Thymus (tissue), 11 donors: ENCODE results near the gene OR2V2. TPM values are rescaled to one million over a fixed set of nuclear protein-coding genes. Genes with fewer than 3 reads are reported as not detected.
"Not testable (repeated sequence)": the region's sequence is repeated elsewhere in the genome, so short reads cannot be mapped to it uniquely, and the experiment has no call there.

ENCODE experiments used
- DNase-seq, 9 donors: peaks; one replicate each; pipeline ENCODE4 v3.0.0-alpha.2; 2013; ENCODE audit warnings: low spot score in 9 of 9, low read depth in 6 of 9, missing footprints in 1 of 9
- H3K27ac ChIP-seq, 2 donors: one replicate each; pipeline ENCODE4 v1.5.1; 2013; ENCODE audit warnings: control low read depth in 1 of 2, low read depth in 1 of 2, low read length in 1 of 2, mild to moderate bottlenecking in 1 of 2, moderate library complexity in 1 of 2
- H3K27me3 ChIP-seq, 2 donors: one replicate each; pipeline ENCODE4 v1.5.1; 2013; ENCODE audit warnings: low read length in 1 of 2; ENCODE audit not compliant: control insufficient read depth in 2 of 2, insufficient read depth in 1 of 2
- H3K36me3 ChIP-seq, 2 donors: one replicate each; pipeline ENCODE4 v1.5.1; 2013; ENCODE audit warnings: low read length in 1 of 2, mild to moderate bottlenecking in 1 of 2, moderate library complexity in 1 of 2; ENCODE audit not compliant: control insufficient read depth in 2 of 2, insufficient read depth in 2 of 2
- H3K4me1 ChIP-seq, 2 donors: one replicate each; pipeline ENCODE4 v1.5.1; 2013; ENCODE audit warnings: low read length in 2 of 2; ENCODE audit not compliant: control insufficient read depth in 2 of 2, insufficient read depth in 2 of 2
- H3K4me3 ChIP-seq, 2 donors: one replicate each; pipeline ENCODE4 v1.5.1; 2013; ENCODE audit warnings: low read length in 2 of 2, control low read depth in 1 of 2, mild to moderate bottlenecking in 1 of 2
- H3K9me3 ChIP-seq, 2 donors: one replicate each; pipeline ENCODE4 v1.5.1; 2013; ENCODE audit warnings: low read length in 1 of 2, mild to moderate bottlenecking in 1 of 2; ENCODE audit not compliant: control insufficient read depth in 2 of 2, insufficient read depth in 1 of 2
- WGBS: extraction: QIAGEN DNeasy Blood & Tissue Kit; methylation state at CpG from one replicate; pipeline ENCODE4 v1.1.7; 2013; 5-methylcytosine and 5-hydroxymethylcytosine counted together
- polyA plus RNA-seq: library from polyadenylated mRNA; stranded (reverse); fragments of 200-250 nt; gene quantifications from one replicate; pipeline ENCODE4 v1.2.3, GENCODE V29; 2013
- total RNA-seq: library from RNA; stranded (reverse); fragments of 120-200 nt; gene quantifications from one replicate; pipeline ENCODE4 v1.2.4, GENCODE V29; 2013
- donor health status: healthy.

OR2V2 gene
- total and polyA plus RNA-seq, 2 donors: under 0.01 to 0.05 TPM

GRCh38 chr5:181126841-181127240 is 20.5 kb upstream of the OR2V2 start:
- Histone ChIP-seq H3K36me3 (no peaks in the 10 kb centered on the region), H3K27ac (no peak overlapping the region), H3K9me3 (no peaks in the 10 kb centered on the region), H3K4me3 (no peak overlapping the region), H3K4me1 (no peaks in the 10 kb centered on the region), H3K27me3 (peaks cover 0 to 18% of the 10 kb centered on the region in 2 donors)
- no peak for DNase-seq
- 80% methylated on average over 18 of the region's 18 CpGs for WGBS

- 95% methylated on average over 10 of the region's 10 CpGs for WGBS
- Histone ChIP-seq H3K9me3 (no peaks in the 10 kb centered on the region), H3K27me3 (peaks cover 0 to 11% of the 10 kb centered on the region in 2 donors), H3K36me3 (no peaks in the 10 kb centered on the region), H3K4me1 (no peaks in the 10 kb centered on the region), H3K4me3 (no peak overlapping the region), H3K27ac (no peak overlapping the region)
- DNase-seq: no peak
Measured at GRCh38 chr5:181127456-181127855, 19.9 kb upstream of the OR2V2 start.

GRCh38 chr5:181127907-181128626 is 19.3 kb upstream of the OR2V2 start:
- Histone ChIP-seq H3K4me3 (no peak overlapping the region), H3K27ac (no peak overlapping the region), H3K4me1 (no peaks in the 10 kb centered on the region), H3K9me3 (no peaks in the 10 kb centered on the region), H3K27me3 (peaks cover 0 to 9% of the 10 kb centered on the region in 2 donors), H3K36me3 (no peaks in the 10 kb centered on the region)
- DNase-seq: no peak
- WGBS: 80% methylated on average over 15 of the region's 15 CpGs

GRCh38 chr5:181129601-181130000 is 17.8 kb upstream of the OR2V2 start:
- Histone ChIP-seq H3K4me1 (no peaks in the 10 kb centered on the region), H3K9me3 (no peaks in the 10 kb centered on the region), H3K36me3 (no peaks in the 10 kb centered on the region), H3K27me3 (peaks cover 0 to 7% of the 10 kb centered on the region in 2 donors), H3K27ac (no peak overlapping the region), H3K4me3 (no peak overlapping the region)
- no peak for DNase-seq
- WGBS: 58% methylated on average over 7 of the region's 7 CpGs

- not testable (repeated sequence) for H3K9me3 ChIP-seq, H3K4me1 ChIP-seq, H3K36me3 ChIP-seq, H3K27ac ChIP-seq, H3K4me3 ChIP-seq, DNase-seq, H3K27me3 ChIP-seq
- WGBS: 72% methylated on average over 9 of the region's 9 CpGs
Measured at GRCh38 chr5:181130081-181130480, 17.3 kb upstream of the OR2V2 start.

- Histone ChIP-seq H3K9me3 (no peaks in the 10 kb centered on the region), H3K36me3 (no peaks in the 10 kb centered on the region), H3K4me3 (no peak within 1 kb of the TSS), H3K27me3 (peaks cover 0 to 7% of the 10 kb centered on the region in 2 donors), H3K27ac (no peak within 1 kb of the TSS), H3K4me1 (no peaks in the 10 kb centered on the region)
- 81% methylated on average over 14 of the region's 14 CpGs for WGBS
- no peak for DNase-seq
Measured at GRCh38 chr5:181130832-181131496, 16.4 kb upstream of the OR2V2 start, which contains the start of gene OR2V1. Gene OR2V1, minus strand, starts transcription at chr5:181131169. Its CDS starts 5,865 bp downstream, at chr5:181125304.

GRCh38 chr5:181131514-181131913 is 15.9 kb upstream of the OR2V2 start:
- 84% methylated on average over 11 of the region's 11 CpGs for WGBS

GRCh38 chr5:181133083-181133482 is 14.3 kb upstream of the OR2V2 start:
- Histone ChIP-seq H3K4me3 (no peak overlapping the region), H3K27me3 (peaks cover 0 to 7% of the 10 kb centered on the region in 2 donors), H3K27ac (no peak overlapping the region), H3K36me3 (no peaks in the 10 kb centered on the region), H3K4me1 (no peaks in the 10 kb centered on the region), H3K9me3 (no peaks in the 10 kb centered on the region)
- DNase-seq: no peak
- 93% methylated on average over 3 of the region's 3 CpGs for WGBS

More at GRCh38 chr5:181131514-181131913, 15.9 kb upstream of the OR2V2 start:
- no peak for DNase-seq
- no peak overlapping the region for H3K4me3 ChIP-seq
- H3K36me3 ChIP-seq: no peaks in the 10 kb centered on the region
- no peak overlapping the region for H3K27ac ChIP-seq
- peaks cover 0 to 7% of the 10 kb centered on the region in 2 donors for H3K27me3 ChIP-seq
- H3K4me1 ChIP-seq: no peaks in the 10 kb centered on the region
- no peaks in the 10 kb centered on the region for H3K9me3 ChIP-seq

GRCh38 chr5:181133610-181134231 is 13.7 kb upstream of the OR2V2 start:
- no peak for DNase-seq
- no peak overlapping the region for H3K4me3 ChIP-seq
- H3K36me3 ChIP-seq: no peaks in the 10 kb centered on the region
- H3K4me1 ChIP-seq: no peaks in the 10 kb centered on the region
- H3K9me3 ChIP-seq: no peaks in the 10 kb centered on the region
- H3K27me3 ChIP-seq: peaks cover 0 to 5% of the 10 kb centered on the region in 2 donors
- 66% methylated on average over 10 of the region's 10 CpGs for WGBS
- H3K27ac ChIP-seq: no peak overlapping the region
